CD4-positive, CD25-positive, alpha-beta regulatory T cell (primary cell): Measurements from ENCODE around the gene CALHM3. TPM values are rescaled to one million over a fixed set of nuclear protein-coding genes. Genes with fewer than 3 reads are reported as not detected.

Experiments used
- ATAC-seq, 2 donors: fragments of 150-1000 bp; cut with Tn5 transposase; one replicate each; pipeline ENCODE4 v1.10.0; 2021; ENCODE audit warnings: low read depth in 2 of 2, moderate number of reproducible peaks in 2 of 2, moderate library complexity in 1 of 2
- DNase-seq, 3 donors: peaks; one replicate each; pipeline versions ENCODE4 v3.0.0 to v3.0.0-alpha.2; 2012 to 2022; ENCODE audit warnings: mixed read lengths in 1 of 3
- H3K27ac ChIP-seq: one replicate; pipeline ENCODE4 v1.7.0; 2013; ENCODE audit warnings: mild to moderate bottlenecking, low read length; ENCODE audit not compliant: insufficient read depth, poor library complexity, severe bottlenecking
- H3K27me3 ChIP-seq: one replicate; pipeline ENCODE4 v1.7.0; 2013; ENCODE audit warnings: low read length; ENCODE audit not compliant: control insufficient read depth, insufficient read depth
- H3K36me3 ChIP-seq: one replicate; pipeline ENCODE4 v1.7.0; 2013; ENCODE audit warnings: mild to moderate bottlenecking, low read length, moderate library complexity; ENCODE audit not compliant: control insufficient read depth, insufficient read depth
- H3K4me1 ChIP-seq: 2 replicates; pipeline ENCODE4 v1.7.0; 2013; ENCODE audit warnings: mild to moderate bottlenecking, low read length; ENCODE audit not compliant: insufficient read depth, control insufficient read depth, poor library complexity, severe bottlenecking
- H3K4me3 ChIP-seq: one replicate; pipeline ENCODE4 v1.7.0; 2013; ENCODE audit warnings: low read depth, mild to moderate bottlenecking, low read length, moderate library complexity
- H3K9me3 ChIP-seq, 2 experiments: 1 replicate in 1 of 2; 2 replicates in 1 of 2; pipeline ENCODE4 v1.7.0; 2013; ENCODE audit warnings: low read length in 2 of 2, mild to moderate bottlenecking in 1 of 2, moderate library complexity in 1 of 2; ENCODE audit not compliant: control insufficient read depth in 2 of 2
- H3K27ac Mint-ChIP-seq, 3 donors: one replicate each; pipeline ENCODE4 v1.8.0; 2020 to 2022; ENCODE audit warnings: mild to moderate bottlenecking in 3 of 3, mixed read lengths in 3 of 3, moderate library complexity in 2 of 3
- H3K27me3 Mint-ChIP-seq: one replicate; pipeline ENCODE4 v1.8.0; 2022; ENCODE audit warnings: mild to moderate bottlenecking, mixed read lengths
- H3K36me3 Mint-ChIP-seq: one replicate; pipeline ENCODE4 v1.8.0; 2020; ENCODE audit warnings: mixed read lengths
- H3K4me1 Mint-ChIP-seq, 4 donors: one replicate each; pipeline ENCODE4 v1.8.0; 2020 to 2022; ENCODE audit warnings: mixed read lengths in 4 of 4, mild to moderate bottlenecking in 1 of 4
- H3K4me3 Mint-ChIP-seq, 4 donors: one replicate each; pipeline ENCODE4 v1.8.0; 2020 to 2022; ENCODE audit warnings: mild to moderate bottlenecking in 4 of 4, mixed read lengths in 4 of 4, moderate library complexity in 3 of 4
- H3K9me3 Mint-ChIP-seq, 7 donors: one replicate each; pipeline ENCODE4 v1.8.0; 2020 to 2022; ENCODE audit warnings: mixed read lengths in 7 of 7, mild to moderate bottlenecking in 3 of 7, moderate library complexity in 2 of 7
- polyA plus RNA-seq, 4 donors: library from polyadenylated mRNA; unstranded; fragments of 300-500 nt; fragmentation: Illumina TruSeq; gene quantifications; one replicate each; pipeline ENCODE4 v1.2.3, GENCODE V29; 2021
- total RNA-seq: library from RNA; stranded (reverse); gene quantifications from one replicate; pipeline ENCODE4 v1.2.3, GENCODE V29; 2022

The CALHM3 gene
- total and polyA plus RNA-seq, 5 donors from 2014 or later: not detected

- peak overlapping the region; percentile 78 to 90 (median 83) for H3K27ac Mint-ChIP-seq
- H3K4me1 ChIP-seq: peaks cover 25% of the 10 kb centered on the region
- H3K36me3 Mint-ChIP-seq: no peaks in the 10 kb centered on the region
- no peak for ATAC-seq
- DNase-seq: no peak
- H3K36me3 ChIP-seq: no peaks in the 10 kb centered on the region
- no peak overlapping the region for H3K27ac ChIP-seq
- H3K9me3 Mint-ChIP-seq: no peaks in the 10 kb centered on the region
- H3K4me1 Mint-ChIP-seq: peaks cover 0 to 60% (median 34%) of the 10 kb centered on the region in 4 donors
- no peaks in the 10 kb centered on the region for H3K27me3 ChIP-seq
- no peak overlapping the region for H3K4me3 Mint-ChIP-seq
- H3K27me3 Mint-ChIP-seq: peaks cover 10% of the 10 kb centered on the region
- H3K4me3 ChIP-seq: no peak overlapping the region
- no peaks in the 10 kb centered on the region for H3K9me3 ChIP-seq
Measured at GRCh38 chr10:103469201-103469600, 9.8 kb downstream of the CALHM3 start.

- Histone ChIP-seq H3K4me3 (no peak overlapping the region), H3K9me3 (no peaks in the 10 kb centered on the region), H3K27ac (no peak overlapping the region), H3K27me3 (no peaks in the 10 kb centered on the region), H3K4me1 (peaks cover 21% of the 10 kb centered on the region), H3K36me3 (no peaks in the 10 kb centered on the region)
- DNase-seq (no peak), ATAC-seq (no peak)
- H3K27ac Mint-ChIP-seq: peak overlapping the region; percentile 7 to 93 (median 78)
- H3K4me1 Mint-ChIP-seq: peaks cover 0 to 52% (median 33%) of the 10 kb centered on the region in 4 donors
- H3K9me3 Mint-ChIP-seq: no peaks in the 10 kb centered on the region
- H3K36me3 Mint-ChIP-seq: no peaks in the 10 kb centered on the region
- peak overlapping the region in 2 of 4 donors; percentile 17 to 61 for H3K4me3 Mint-ChIP-seq
- H3K27me3 Mint-ChIP-seq: peaks cover 9% of the 10 kb centered on the region
Measured at GRCh38 chr10:103467406-103467805, 11.6 kb downstream of the CALHM3 start.

GRCh38 chr10:103466734-103467133, 12.3 kb downstream of the CALHM3 start:
- peaks cover 9% of the 10 kb centered on the region for H3K27me3 Mint-ChIP-seq
- H3K4me1 ChIP-seq: peaks cover 14% of the 10 kb centered on the region
- H3K36me3 ChIP-seq: no peaks in the 10 kb centered on the region
- no peak overlapping the region for H3K4me3 Mint-ChIP-seq
- H3K36me3 Mint-ChIP-seq: no peaks in the 10 kb centered on the region
- ATAC-seq: no peak
- peaks cover 0 to 45% (median 28%) of the 10 kb centered on the region in 4 donors for H3K4me1 Mint-ChIP-seq
- peak overlapping the region in 2 of 3 donors; percentile 35 to 93 for H3K27ac Mint-ChIP-seq
- DNase-seq: no peak
- no peak overlapping the region for H3K27ac ChIP-seq
- H3K9me3 ChIP-seq: no peaks in the 10 kb centered on the region
- no peaks in the 10 kb centered on the region for H3K9me3 Mint-ChIP-seq
- no peaks in the 10 kb centered on the region for H3K27me3 ChIP-seq
- no peak overlapping the region for H3K4me3 ChIP-seq

- Mint-ChIP-seq H3K4me3 (no peak overlapping the region), H3K9me3 (no peaks in the 10 kb centered on the region), H3K27ac (no peak overlapping the region), H3K27me3 (peaks cover 8% of the 10 kb centered on the region), H3K36me3 (no peaks in the 10 kb centered on the region), H3K4me1 (peaks cover 0 to 33% (median 19%) of the 10 kb centered on the region in 4 donors)
- ATAC-seq (no peak), DNase-seq (no peak)
- Histone ChIP-seq H3K36me3 (no peaks in the 10 kb centered on the region), H3K27ac (no peak overlapping the region), H3K9me3 (no peaks in the 10 kb centered on the region), H3K27me3 (no peaks in the 10 kb centered on the region), H3K4me1 (peaks cover 3% of the 10 kb centered on the region), H3K4me3 (no peak overlapping the region)
Measured at GRCh38 chr10:103465411-103466179, 13.4 kb downstream of the CALHM3 start.

- Histone ChIP-seq H3K27ac (no peak overlapping the region), H3K4me1 (peaks cover 7% of the 10 kb centered on the region), H3K27me3 (no peaks in the 10 kb centered on the region), H3K4me3 (no peak overlapping the region), H3K9me3 (no peaks in the 10 kb centered on the region), H3K36me3 (no peaks in the 10 kb centered on the region)
- H3K36me3 Mint-ChIP-seq: no peaks in the 10 kb centered on the region
- H3K9me3 Mint-ChIP-seq: no peaks in the 10 kb centered on the region
- DNase-seq (no peak), ATAC-seq (no peak)
- H3K27ac Mint-ChIP-seq: no peak overlapping the region
- H3K4me3 Mint-ChIP-seq: no peak overlapping the region
- peaks cover 4% of the 10 kb centered on the region for H3K27me3 Mint-ChIP-seq
- peaks cover 0 to 22% (median 8%) of the 10 kb centered on the region in 4 donors for H3K4me1 Mint-ChIP-seq
Measured at GRCh38 chr10:103463499-103463898, 15.5 kb downstream of the CALHM3 start.

- H3K4me1 ChIP-seq: peaks cover 7% of the 10 kb centered on the region
- H3K36me3 Mint-ChIP-seq: no peaks in the 10 kb centered on the region
- no peaks in the 10 kb centered on the region for H3K9me3 ChIP-seq
- no peak overlapping the region for H3K27ac ChIP-seq
- H3K4me3 Mint-ChIP-seq: peak overlapping the region in 1 of 4 donors; percentile 58
- H3K27ac Mint-ChIP-seq: peak overlapping the region in 1 of 3 donors; percentile 38
- ATAC-seq (no peak), DNase-seq (no peak)
- H3K27me3 Mint-ChIP-seq: peaks cover 4% of the 10 kb centered on the region
- no peaks in the 10 kb centered on the region for H3K9me3 Mint-ChIP-seq
- H3K4me1 Mint-ChIP-seq: peaks cover 0 to 7% (median under 1%) of the 10 kb centered on the region in 4 donors
- no peaks in the 10 kb centered on the region for H3K36me3 ChIP-seq
- H3K27me3 ChIP-seq: no peaks in the 10 kb centered on the region
- no peak overlapping the region for H3K4me3 ChIP-seq
Measured at GRCh38 chr10:103459615-103460014, 19.4 kb downstream of the CALHM3 start.

- Histone ChIP-seq H3K4me3 (no peak within 1 kb of the TSS), H3K27me3 (no peaks in the 10 kb centered on the region), H3K36me3 (no peaks in the 10 kb centered on the region), H3K9me3 (no peaks in the 10 kb centered on the region), H3K4me1 (peaks cover 11% of the 10 kb centered on the region), H3K27ac (no peak within 1 kb of the TSS)
- no peaks in the 10 kb centered on the region for H3K9me3 Mint-ChIP-seq
- ATAC-seq (no peak), DNase-seq (peak in 1 of 3 donors; percentile 42)
- H3K4me3 Mint-ChIP-seq: peak within 1 kb of the TSS in 1 of 4 donors; percentile 58
- H3K36me3 Mint-ChIP-seq: no peaks in the 10 kb centered on the region
- H3K27ac Mint-ChIP-seq: peak within 1 kb of the TSS in 1 of 3 donors; percentile 38
- H3K27me3 Mint-ChIP-seq: peaks cover 3% of the 10 kb centered on the region
- peaks cover 0 to 10% (median 4%) of the 10 kb centered on the region in 4 donors for H3K4me1 Mint-ChIP-seq
Measured at GRCh38 chr10:103458720-103459119, 20.3 kb downstream of the CALHM3 start, which contains the start of gene CALHM1. TSS of gene CALHM1 (minus strand) at chr10:103458900. CDS start at chr10:103458751, 149 bp downstream.
